GM21825 (cell line): Measurements from ENCODE around the gene AKAP6.

Experiments used
- ATAC-seq: cut with Tn5 transposase; IDR thresholded peaks from one replicate; pipeline ENCODE4 v1.9.1; 2021; ENCODE audit warnings: mild to moderate bottlenecking, moderate library complexity; ENCODE audit not compliant: unreplicated experiment

The AKAP6 gene

DNA sequence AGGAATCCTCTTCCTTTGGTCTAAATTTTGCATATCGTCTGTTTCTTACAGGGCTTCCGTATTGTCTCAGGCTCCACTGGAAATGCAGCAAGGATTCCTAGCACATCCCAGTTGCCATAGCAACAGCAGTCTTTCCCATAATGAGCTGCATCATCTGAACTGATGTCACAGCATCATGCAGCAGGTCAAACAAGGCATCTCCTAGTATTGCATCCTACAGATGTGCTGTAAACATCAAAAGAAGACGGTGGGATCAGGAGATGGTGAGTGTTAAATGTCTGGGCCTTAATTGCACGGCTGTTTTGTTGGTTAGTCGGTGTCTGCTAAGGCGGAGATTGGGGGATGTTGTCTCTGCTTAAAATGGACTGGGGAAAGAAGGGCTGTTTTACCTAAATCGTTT lies at the start of gene AKAP6:
AKAP6 (plus strand) TSS at position 153 of the 400 bp plus-strand sequence. CDS start 104,196 bp downstream, outside the sequence.
- ATAC-seq: no peak

GRCh38 chr14:32286602-32287001 lies 42.5 kb upstream of the AKAP6 start:
- no peak for ATAC-seq

GRCh38 chr14:32296366-32296765 lies 32.7 kb upstream of the AKAP6 start:
- no peak for ATAC-seq

DNA sequence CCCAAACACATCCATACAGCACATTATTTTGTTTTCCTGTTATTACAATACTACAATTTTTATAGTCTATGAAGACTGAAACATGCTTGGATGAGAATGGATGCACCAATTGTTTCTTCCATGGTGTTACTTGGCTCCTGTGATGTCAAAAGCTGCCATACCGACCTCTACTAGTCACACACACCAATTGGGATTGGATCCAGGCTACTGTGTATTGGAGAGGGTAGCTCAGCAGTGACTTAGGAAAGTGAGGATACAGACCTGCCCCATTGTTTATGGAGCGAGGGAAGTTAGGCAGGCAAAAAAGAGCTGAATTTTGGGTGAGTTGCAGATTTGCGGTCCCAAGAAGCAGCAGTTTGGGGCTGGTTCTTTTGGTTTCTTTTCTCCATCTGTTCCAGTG lies 30.8 kb upstream of the AKAP6 start:
- ATAC-seq: no peak

DNA sequence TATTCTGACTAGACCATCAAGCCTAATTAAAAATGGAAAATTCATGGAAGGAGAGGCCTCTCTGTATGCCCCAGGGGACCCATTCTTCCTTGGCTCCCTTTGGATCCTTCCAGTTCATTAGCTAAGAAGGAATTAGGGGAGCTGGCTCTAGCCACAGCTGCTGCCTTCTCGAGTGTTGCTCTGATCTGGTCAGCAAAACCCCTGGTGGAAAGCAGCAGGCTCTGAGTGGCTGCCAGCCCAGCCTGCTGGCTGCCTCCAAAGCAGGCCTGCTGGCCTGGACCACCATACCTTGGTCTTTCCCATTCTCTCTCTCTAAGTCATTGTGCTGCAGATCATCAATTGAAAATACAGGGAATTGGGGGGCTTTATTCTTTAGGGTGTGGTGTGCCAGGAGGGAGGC lies 29.0 kb upstream of the AKAP6 start:
- no peak for ATAC-seq

GRCh38 chr14:32303865-32304264 lies 25.2 kb upstream of the AKAP6 start:
- ATAC-seq: no peak

DNA sequence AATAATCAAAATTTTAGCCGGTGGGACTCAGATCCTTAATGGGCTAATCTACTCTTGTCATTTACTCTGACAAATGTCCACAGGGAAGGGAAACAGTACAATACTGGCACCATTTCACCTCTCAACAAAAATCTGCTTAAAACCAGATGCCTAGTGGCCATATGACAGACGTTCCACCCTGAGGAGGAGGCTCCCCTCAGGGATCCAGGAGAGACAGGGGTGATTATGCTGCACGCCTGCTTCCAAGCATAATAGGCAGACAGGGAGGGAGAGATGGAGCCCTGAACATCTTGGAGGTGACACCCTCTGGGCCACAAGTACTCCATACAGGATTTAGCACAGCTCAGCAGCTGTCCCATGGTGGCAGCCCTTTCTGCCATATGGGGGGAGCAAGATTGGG lies 24.8 kb upstream of the AKAP6 start:
- ATAC-seq: no peak

DNA sequence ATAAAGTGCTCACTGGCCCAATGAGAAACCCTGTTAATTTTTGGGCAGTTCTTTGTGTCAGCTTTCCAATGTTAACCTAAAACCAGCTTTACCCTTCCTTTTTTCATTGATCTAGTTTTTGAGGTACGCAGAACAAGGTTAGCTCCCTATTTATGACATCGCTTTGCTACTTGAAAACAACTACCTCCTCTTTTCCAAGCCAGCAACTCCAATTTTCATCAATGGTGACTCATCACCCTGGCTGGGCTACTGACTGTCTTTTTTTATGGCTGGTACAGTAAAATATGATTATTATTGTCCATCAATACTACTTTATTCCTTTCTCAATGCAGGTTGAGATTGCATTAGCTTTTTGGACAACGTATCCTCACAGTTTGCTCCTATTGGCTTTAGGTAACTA lies 22.5 kb upstream of the AKAP6 start:
- no peak for ATAC-seq

- ATAC-seq: no peak
Measured at GRCh38 chr14:32307881-32308582, 21.1 kb upstream of the AKAP6 start.

GRCh38 chr14:32310876-32311275 lies 18.2 kb upstream of the AKAP6 start:
- ATAC-seq: no peak

- ATAC-seq: no peak
Measured at GRCh38 chr14:32311294-32312009, 17.6 kb upstream of the AKAP6 start.

- ATAC-seq: no peak
Measured at GRCh38 chr14:32312010-32312331, 17.1 kb upstream of the AKAP6 start.

GRCh38 chr14:32313844-32314376 lies 15.2 kb upstream of the AKAP6 start:
- ATAC-seq: no peak

DNA sequence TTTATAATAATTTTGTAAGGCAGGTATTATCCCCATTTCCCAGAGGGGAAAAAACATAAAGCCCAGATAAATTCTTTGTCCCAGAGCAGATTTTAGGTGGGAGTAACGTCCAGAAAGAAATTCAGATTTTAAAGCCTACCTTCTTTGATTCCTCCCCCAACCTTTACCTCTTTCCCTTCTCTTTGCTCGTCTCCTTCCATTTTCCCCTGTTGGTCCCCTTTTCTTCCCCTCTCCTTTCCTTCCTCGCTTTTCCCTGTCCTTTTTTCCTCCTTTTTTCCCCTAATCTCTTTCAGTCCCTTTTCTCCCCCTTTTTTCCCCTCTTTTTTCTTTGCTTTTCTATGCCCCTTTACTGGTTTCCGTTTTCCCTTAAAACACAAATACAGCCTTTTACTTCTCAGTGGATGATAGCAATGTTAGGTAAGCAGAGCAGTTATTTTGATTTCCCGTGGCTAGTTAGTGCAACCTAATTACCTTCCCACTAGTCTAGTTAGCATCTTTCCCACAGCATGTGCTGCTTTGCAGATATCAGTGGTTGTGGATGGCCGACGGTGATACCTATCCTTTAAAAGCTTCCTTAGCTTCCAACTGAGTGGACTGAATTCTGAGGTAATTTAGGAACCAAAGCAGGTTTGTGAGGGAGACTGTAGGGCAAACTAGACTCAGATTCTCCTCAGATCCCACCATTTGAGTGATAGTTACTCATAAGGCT lies 10.9 kb upstream of the AKAP6 start:
- no peak for ATAC-seq

DNA sequence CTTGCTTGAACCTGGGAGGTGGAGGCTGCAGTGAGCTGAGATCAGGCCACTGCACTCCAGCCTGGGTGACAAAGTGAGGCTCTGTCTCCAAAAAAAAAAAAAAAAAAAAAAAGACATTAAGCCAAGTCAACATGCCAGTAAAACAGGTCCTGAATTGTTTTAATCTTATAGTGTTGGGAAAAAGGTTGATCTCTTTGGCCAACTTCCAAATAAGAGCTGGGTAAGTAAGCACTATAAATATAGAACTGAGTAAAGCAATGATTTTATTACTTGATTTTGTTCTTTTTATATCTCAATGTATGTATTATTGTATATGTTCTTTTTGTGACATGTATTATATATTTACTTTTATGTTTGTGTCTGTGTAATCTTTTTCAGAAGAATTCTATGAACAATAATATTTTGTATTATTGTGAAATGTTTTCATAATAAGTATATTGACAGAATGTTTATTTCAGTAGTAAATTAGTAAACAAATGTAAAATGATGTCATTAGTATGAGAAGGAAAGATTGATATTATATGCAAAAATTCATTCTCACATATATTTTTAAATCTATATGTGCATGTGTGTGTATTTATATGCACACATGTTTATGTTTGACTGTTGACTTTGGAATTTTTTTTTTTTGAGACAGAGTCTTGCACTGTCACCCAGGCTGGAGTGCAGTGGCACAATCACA lies 9.6 kb upstream of the AKAP6 start:
- ATAC-seq: no peak

DNA sequence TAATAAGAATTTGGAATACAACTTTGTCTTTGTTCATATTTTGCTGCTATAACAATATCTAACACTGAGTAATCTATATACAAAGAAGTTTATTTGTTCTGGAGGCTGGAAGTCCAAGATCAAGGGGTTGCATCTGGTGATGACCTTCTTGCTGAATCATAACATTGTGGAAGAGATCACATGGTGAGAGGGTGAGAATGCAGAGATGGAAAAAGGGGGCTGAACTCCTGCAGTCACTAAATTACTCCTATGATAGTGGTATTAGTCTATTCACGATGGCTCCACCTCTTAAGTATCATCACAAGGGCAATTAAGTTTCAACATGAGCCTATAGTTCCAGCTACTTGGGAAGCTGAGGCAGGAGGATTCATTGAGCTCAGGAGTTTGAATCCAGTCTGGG lies 4.5 kb upstream of the AKAP6 start:
- no peak for ATAC-seq

- ATAC-seq: no peak
Measured at GRCh38 chr14:32327255-32327961, 1.7 kb upstream of the AKAP6 start.

- ATAC-seq: no peak
Measured at GRCh38 chr14:32329690-32330285, 690 bp downstream of the AKAP6 start.

DNA sequence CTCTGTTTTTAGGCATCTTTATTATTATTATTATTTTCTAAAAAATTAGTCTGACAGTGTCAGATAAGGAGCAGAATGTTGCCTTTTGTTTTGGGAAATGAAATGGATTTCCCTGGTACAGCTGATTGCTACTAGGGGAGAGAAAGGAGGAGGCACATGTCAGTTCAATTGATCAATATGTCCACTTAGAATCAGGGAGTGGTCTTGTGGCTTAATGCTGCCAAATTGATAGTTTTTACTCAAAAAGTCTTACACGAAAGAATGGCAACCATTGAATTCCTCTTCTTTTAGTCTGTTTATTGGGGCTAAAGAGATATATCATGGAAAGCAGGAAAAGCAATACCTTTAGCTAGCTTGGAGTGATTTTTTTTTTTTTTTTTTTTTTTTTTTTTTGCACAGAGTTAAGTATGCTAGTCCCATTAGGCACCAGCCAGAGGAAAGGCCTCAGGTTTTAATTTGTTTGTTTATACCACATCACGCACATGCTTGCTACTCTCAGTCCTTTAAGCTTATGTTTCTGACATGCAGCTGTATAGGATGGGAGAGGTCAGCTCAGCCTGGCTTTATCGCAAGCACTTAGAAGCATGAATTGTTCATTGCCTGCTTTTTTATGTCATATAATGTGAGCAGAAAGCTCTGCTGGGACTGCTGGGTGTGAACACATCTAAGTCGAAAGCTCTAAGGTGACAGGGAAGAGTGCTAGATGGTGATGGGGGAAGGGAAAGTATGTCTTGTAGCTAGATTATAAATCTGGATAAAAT lies 1.4 kb downstream of the AKAP6 start:
- ATAC-seq: no peak

DNA sequence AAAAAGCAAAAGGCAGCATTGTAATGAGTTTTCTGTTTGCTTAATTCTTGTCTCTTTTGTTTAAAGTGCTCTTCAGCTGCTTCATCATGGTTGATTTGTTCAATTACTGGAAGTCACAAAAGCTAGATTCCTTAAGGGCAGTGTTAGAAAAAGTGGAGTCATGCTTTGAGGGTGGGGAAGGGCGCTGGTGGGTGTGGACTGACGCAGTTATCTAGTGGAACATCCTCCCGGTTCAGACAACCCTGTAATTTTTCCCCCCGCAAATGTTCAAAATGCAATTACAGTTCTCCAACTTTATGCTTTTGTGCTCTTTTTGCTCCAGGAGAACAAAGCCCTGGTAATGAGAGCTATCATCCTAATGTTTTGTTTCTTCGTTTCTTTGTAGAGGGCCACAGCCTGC lies 2.1 kb downstream of the AKAP6 start:
- ATAC-seq: no peak
